H1 (cell line): Measurements from ENCODE around the gene TMCO2. TPM values are rescaled to one million over a fixed set of nuclear protein-coding genes. Genes with fewer than 3 reads are reported as not detected.

Experiments
- polyA plus RNA-seq, 7 experiments: library from polyadenylated mRNA; depleted of rRNA in 3 of 7; stranded (reverse) in 5 of 7; unstranded in 2 of 7; fragments of >200 nt in 5 of 7; fragments of 200-250 nt in 2 of 7; gene quantifications; 1 replicate in 5 of 7; 2 replicates in 1 of 7; 4 replicates in 1 of 7; pipeline versions ENCODE4 v1.2.1 to v1.2.3, GENCODE V29; 2011 to 2013; ENCODE audit warnings: missing spikeins in 2 of 7, mixed read lengths in 2 of 7
- total RNA-seq: library from RNA; stranded (reverse); fragmentation: NEBNext Ultra II Directional; extraction: Animal tissue kit (Norgen Biotek cat#: 25700); gene quantifications from 2 replicates; pipeline ENCODE4 v1.2.1, GENCODE V29; 2021

Gene TMCO2
- total and polyA plus RNA-seq, 2 of the 8 experiments (the other 6 are each of a cell fraction or from before 2014, with no cell fraction given): not detected

Other genes with a start within 250 kb of the TMCO2 start
- gene CAP1, start 207.2 kb upstream of the TMCO2 start, total RNA-seq: 274 and 295 TPM in 2 replicates
- 94.5 and 140 TPM in 2 replicates for gene CAP1, start 207.2 kb upstream of the TMCO2 start, polyA plus RNA-seq (2011; rRNA removed)
- gene PPT1, start 150.7 kb upstream of the TMCO2 start, total RNA-seq: 141 and 150 TPM in 2 replicates
- gene PPT1, start 150.7 kb upstream of the TMCO2 start, polyA plus RNA-seq (2011; rRNA removed): 38.8 and 77.1 TPM in 2 replicates
- gene RLF, start 86.5 kb upstream of the TMCO2 start, total RNA-seq: 16.9 and 18.0 TPM in 2 replicates
- 2.4 and 4.2 TPM in 2 replicates for gene RLF, start 86.5 kb upstream of the TMCO2 start, polyA plus RNA-seq (2011; rRNA removed)
- 41.5 and 42.9 TPM in 2 replicates for gene ZMPSTE24, start 10.3 kb downstream of the TMCO2 start, total RNA-seq
- gene ZMPSTE24, start 10.3 kb downstream of the TMCO2 start, polyA plus RNA-seq (2011; rRNA removed): 7.9 and 12.7 TPM in 2 replicates
- 2.7 and 3.2 TPM in 2 replicates for gene COL9A2, start 69.3 kb downstream of the TMCO2 start, total RNA-seq
- 3.3 and 3.7 TPM in 2 replicates for gene COL9A2, start 69.3 kb downstream of the TMCO2 start, polyA plus RNA-seq (2011; rRNA removed)
- 5.0 and 5.5 TPM in 2 replicates for gene SMAP2, start 125.8 kb downstream of the TMCO2 start, total RNA-seq
- gene SMAP2, start 125.8 kb downstream of the TMCO2 start, polyA plus RNA-seq (2011; rRNA removed): 3.9 and 4.3 TPM in 2 replicates
- 6.3 and 8.2 TPM in 2 replicates for gene ZFP69B, start 202.5 kb downstream of the TMCO2 start, total RNA-seq
- gene ZFP69B, start 202.5 kb downstream of the TMCO2 start, polyA plus RNA-seq (2011; rRNA removed): 1.4 and 1.7 TPM in 2 replicates
- 4.3 TPM in 2 replicates for gene ZFP69, start 229.4 kb downstream of the TMCO2 start, total RNA-seq
- gene ZFP69, start 229.4 kb downstream of the TMCO2 start, polyA plus RNA-seq (2011; rRNA removed): 0.83 and 1.0 TPM in 2 replicates